ENCODE results near the gene RANBP10.
A peak's percentile ranks its signal among the peaks of the same experiment; 100 is the strongest.
"Not testable (repeated sequence)": the region's sequence is repeated elsewhere in the genome, so short reads cannot be mapped to it uniquely, and the experiment has no call there.

The RANBP10 gene

GRCh38 chr16:67708368-67708771 lies 98.0 kb downstream of the RANBP10 start:
- no peak for DNase-seq

GRCh38 chr16:67707790-67708189 lies 98.6 kb downstream of the RANBP10 start:
- no peak for DNase-seq

GRCh38 chr16:67707210-67707609 lies 99.2 kb downstream of the RANBP10 start:
- no peak for DNase-seq

DNA sequence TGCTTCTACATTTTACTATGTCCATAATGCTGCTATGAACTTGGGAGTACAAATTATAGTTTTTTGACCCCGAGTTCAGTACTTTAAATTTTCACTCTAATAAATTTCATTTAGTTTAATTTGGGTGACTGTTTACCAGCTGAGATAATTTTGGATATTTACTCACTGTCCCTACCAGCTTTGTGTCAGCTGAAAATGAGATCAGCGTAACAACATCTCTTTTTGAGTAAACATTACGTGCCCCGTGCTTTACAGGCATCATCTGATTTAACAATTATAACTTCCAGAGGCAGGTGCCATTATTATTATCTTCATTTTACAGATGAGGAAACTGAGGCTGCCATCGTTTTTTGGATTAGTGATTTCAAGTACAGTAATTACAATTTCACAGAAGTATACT lies 102.2 kb downstream of the RANBP10 start:
- DNase-seq = no peak

GRCh38 chr16:67703626-67704025 lies 102.7 kb downstream of the RANBP10 start:
- no peak for DNase-seq

DNA sequence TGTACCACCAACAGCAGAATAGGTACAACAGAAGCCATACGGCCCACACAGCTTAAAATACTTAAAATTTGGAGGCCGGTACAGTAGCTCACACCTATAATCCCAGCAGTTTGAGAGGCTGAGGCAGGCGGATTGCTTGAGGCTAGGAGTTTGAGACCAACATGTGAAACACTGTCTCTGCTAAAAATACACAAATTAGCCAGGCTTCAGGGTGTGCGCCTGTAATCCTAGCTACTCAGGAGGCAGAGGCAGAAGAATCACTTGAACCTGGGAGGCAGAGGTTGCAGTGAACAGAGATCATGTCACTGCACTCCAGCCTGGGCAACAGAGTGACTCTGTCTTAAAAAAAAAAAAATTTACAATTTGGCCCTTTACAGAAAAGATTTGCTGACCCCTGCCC lies 104.2 kb downstream of the RANBP10 start:
- no peak for DNase-seq

DNA sequence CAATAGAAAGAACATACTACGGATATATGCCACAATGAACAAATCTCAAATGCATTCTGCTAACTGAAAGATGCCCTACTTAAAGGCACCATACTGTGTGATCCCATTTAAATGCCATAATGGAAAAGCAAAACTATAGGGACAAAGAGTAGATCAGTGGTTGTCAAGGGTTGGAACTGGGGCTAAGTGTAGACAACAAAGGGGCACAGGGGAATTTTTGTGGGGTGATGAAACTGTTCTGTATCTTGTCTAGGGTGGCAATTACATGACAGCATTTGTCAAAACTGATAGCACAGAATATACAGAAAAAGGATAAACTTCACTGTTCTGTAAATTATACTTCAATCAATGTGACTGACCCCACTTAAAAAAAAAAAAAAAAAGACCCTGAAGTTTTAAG lies 104.9 kb downstream of the RANBP10 start:
- peak; percentile 13 for DNase-seq

- no peak for DNase-seq
Measured at GRCh38 chr16:67699265-67699664, 107.1 kb downstream of the RANBP10 start.

GRCh38 chr16:67697422-67698185 lies 108.8 kb downstream of the RANBP10 start:
- no peak for DNase-seq

GRCh38 chr16:67694611-67695010 lies 111.7 kb downstream of the RANBP10 start:
- DNase-seq = no peak

DNA sequence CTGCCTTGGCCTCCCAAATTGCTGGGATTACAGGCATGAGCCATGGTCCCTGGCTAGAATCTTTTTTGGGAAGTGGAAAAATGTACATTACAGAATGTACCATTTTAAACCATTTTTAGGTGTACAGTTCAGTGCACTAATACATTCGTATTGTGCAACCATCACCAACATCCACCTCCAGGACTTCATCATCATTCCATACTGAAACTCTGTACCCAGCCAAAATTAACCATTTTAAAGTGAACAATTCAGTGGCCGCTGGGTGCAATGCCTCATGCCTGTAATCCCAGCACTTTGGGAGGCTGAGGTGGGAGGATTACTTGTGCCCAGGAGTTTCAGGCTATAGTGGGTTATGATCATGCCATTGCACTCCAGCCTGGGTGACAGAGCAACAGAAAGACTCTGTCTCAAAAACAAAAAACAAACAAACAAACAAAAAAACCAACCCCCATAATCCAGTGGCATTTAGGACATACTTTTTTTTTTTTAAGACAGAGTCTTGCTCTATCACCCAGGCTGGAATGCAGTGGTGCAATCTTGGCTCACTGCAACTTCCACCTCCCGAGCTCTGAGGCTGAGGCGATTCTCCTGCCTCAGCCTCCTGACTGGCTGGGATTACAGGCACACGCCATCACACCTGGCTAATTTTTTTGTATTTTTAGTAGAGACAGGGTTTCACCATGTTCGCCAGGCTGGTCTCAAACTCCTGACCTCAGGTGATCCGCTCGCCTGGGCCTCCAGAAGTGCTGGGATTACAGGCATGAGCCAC lies 112.7 kb downstream of the RANBP10 start:
- not testable (repeated sequence) for DNase-seq

- no peak for DNase-seq
Measured at GRCh38 chr16:67685388-67686112, 120.8 kb downstream of the RANBP10 start.

- DNase-seq = no peak
Measured at GRCh38 chr16:67683767-67684166, 122.6 kb downstream of the RANBP10 start.

- no peak for DNase-seq
Measured at GRCh38 chr16:67679935-67680897, 126.1 kb downstream of the RANBP10 start.

GRCh38 chr16:67678354-67679023 lies 127.9 kb downstream of the RANBP10 start:
- DNase-seq = no peak

DNA sequence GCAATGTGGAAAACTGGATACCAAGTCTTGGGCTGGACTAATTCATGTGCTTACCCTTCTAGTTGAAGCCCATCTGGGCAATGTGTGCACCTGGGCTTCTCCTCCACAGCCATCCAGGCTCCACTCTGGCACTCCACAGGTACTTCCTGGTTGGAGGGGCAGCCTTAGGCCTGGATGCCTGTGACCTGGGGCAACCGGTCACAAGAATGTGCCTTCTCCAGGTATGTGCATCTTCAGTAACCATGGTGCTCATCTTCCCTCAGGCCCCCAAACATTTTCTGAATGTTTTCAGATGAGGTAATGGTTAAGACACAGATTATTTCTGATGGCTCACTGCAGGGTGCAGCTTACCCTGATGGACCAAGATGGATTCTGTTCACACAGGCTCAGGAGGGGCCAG lies 128.6 kb downstream of the RANBP10 start:
- DNase-seq = no peak

DNA sequence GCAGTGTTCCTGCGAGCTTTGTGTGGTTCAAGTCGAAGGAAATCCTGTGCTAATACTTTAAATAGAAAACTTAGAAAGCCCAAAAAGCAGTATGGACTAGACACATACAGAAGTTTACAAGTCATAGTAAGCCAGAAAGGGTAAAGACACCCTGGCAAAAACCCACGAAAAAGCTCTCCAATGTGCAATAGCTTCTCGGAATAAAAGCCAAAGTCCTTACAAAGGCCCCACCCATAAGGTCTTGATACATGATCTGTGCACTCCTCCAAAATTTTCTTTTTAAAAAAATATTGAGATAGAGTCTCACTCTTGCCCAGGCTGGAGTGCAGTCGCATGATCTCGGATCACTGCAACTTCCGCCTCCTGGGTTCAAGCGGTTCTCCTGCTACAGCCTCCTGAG lies 129.4 kb downstream of the RANBP10 start:
- DNase-seq = no peak

DNA sequence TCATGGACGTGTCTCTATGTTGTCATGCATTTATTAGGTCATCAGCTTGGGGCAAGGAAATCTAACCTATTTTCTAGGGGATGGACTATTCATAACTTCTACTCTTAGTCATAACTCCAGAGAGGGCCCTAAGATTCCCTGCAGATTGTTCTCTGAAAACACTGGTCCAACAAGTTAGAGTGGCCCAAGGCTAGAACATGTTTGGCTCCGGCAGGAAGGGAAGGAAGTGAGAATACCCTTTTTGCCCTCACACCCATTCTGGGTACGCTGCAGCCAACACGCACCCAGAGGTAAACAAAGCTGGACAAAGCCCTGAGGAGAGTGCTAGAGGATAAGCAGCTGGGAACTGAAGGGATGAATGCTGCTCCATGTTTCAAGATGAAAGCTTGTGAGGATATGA lies 129.8 kb downstream of the RANBP10 start:
- no peak for DNase-seq

DNA sequence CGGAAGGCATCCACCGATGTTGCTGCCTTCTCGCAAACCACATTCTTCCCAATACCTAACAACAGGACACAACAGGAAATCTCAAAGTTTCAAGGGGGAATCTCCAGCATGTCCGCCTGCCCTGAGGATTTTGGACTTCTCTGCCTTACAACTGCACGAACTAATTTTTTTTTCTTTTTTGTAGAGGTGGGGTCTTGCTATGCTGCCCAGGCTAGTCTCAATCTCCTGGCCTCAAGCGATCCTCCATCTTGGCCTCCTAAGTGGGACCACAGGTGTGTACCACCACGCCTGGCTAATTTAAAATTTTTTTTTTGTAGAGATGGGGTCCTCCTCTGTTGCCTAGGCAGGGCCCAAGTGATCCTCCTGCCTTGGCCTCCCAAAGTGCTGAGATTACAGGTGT lies 130.4 kb downstream of the RANBP10 start:
- DNase-seq = no peak

- no peak for DNase-seq
Measured at GRCh38 chr16:67675579-67675935, 130.8 kb downstream of the RANBP10 start.

DNA sequence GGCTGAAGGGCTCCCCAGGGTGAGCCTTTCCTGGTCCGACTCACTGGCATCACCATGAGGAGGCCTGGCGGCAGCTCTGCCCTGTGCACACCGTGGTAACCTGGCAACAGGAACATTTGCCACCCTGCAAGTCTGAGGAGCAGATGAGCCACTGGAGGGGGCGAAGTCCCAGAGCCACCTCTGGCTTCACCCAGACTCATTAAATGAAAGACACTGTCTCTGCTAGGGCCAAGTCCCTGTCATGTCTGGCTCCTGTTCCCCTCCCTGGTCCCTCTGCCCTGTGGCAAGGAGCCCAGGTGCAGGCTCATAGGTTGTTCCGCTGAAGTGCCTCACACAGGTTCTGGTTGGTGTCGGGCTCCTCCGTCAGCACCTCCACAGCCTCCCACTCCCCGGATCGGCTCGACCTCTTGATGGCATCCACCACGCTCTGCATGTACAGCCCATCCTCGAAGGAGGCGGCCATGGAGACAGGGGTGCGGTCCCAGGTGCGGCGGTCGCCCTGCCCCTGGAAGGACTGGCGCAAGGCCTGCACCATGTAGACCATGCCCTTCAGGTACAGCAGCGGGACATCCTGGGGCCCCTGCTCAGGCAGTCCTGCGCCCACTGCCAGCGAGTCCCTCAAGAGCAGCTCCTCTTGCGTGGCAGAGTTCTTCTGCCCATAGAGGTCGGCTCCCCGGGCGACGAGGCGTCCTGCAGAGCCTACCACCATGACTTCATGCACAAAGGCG lies 131.3 kb downstream of the RANBP10 start:
- no peak for DNase-seq

Data from retina (tissue), 1 donor.